Smooth muscle cell (in vitro differentiated cells): ENCODE data around the gene MVP. TPM values are rescaled to one million over a fixed set of nuclear protein-coding genes. Genes with fewer than 3 reads are reported as not detected.

Experiments used
- DNase-seq: peaks from one replicate; lab custom pipeline; 2025; ENCODE audit not compliant: unreplicated experiment; lab: John Stamatoyannopoulos, UW
- H2AFZ ChIP-seq: fragments of 200-600 bp; sonication (generic); 2 replicates; pipeline ENCODE4 v1.6.0; 2016; ENCODE audit warnings: antibody characterized with exemption, low read depth, mild to moderate bottlenecking
- H3F3A ChIP-seq: fragments of 200-600 bp; sonication (generic); 2 replicates; pipeline ENCODE4 v1.6.0; 2017; ENCODE audit warnings: antibody characterized with exemption, low read depth
- H3K27ac ChIP-seq: fragments of 200-600 bp; sonication (generic); 2 replicates; pipeline ENCODE4 v1.5.1; 2016; ENCODE audit warnings: low read depth, mild to moderate bottlenecking
- H3K27me3 ChIP-seq: fragments of 200-600 bp; sonication (generic); 2 replicates; pipeline ENCODE4 v1.6.1; 2016; ENCODE audit warnings: low read depth, mild to moderate bottlenecking
- H3K36me3 ChIP-seq: fragments of 200-600 bp; sonication (generic); 2 replicates; pipeline ENCODE4 v1.5.1; 2016; ENCODE audit warnings: low read depth
- H3K4me1 ChIP-seq: fragments of 200-600 bp; sonication (generic); 2 replicates; pipeline ENCODE4 v1.5.1; 2016; ENCODE audit warnings: low read depth
- H3K4me2 ChIP-seq: fragments of 200-600 bp; sonication (generic); 2 replicates; pipeline ENCODE4 v1.6.0; 2016; ENCODE audit warnings: mild to moderate bottlenecking
- H3K4me3 ChIP-seq: fragments of 200-600 bp; sonication (generic); 2 replicates; pipeline ENCODE4 v1.5.1; 2016; ENCODE audit warnings: mild to moderate bottlenecking
- H3K79me2 ChIP-seq: fragments of 200-600 bp; sonication (generic); 2 replicates; pipeline ENCODE4 v1.6.0; 2016; ENCODE audit warnings: low read depth, mild to moderate bottlenecking
- H3K9ac ChIP-seq: fragments of 200-600 bp; sonication (generic); 2 replicates; pipeline ENCODE4 v1.6.0; 2016; ENCODE audit warnings: low read depth
- H3K9me3 ChIP-seq: fragments of 200-600 bp; sonication (generic); replicated peaks from 2 replicates; pipeline ENCODE4 v1.5.1; 2016; ENCODE audit warnings: low read depth
- H4K20me1 ChIP-seq: fragments of 200-600 bp; sonication (generic); 2 replicates; pipeline ENCODE4 v1.6.0; 2016; ENCODE audit warnings: low read depth
- CTCF ChIP-seq: fragments of 200-600 bp; sonication (generic); IDR thresholded peaks from 2 replicates; pipeline ENCODE4 v1.5.1; 2017; ENCODE audit warnings: borderline replicate concordance, mild to moderate bottlenecking, antibody characterized with exemption; ENCODE audit not compliant: insufficient read depth, poor library complexity, severe bottlenecking
- WGBS: methylation state at CpG from one replicate; pipeline ENCODE4 v1.1.7; 2016; ENCODE audit warnings: low lambda C conversion rate; 5-methylcytosine and 5-hydroxymethylcytosine counted together
- polyA plus RNA-seq: library from polyadenylated mRNA; unstranded; fragments of >200 nt; fragmentation: Nextera tagmentation; extraction: Ambion mirVana; gene quantifications from 2 replicates; pipeline ENCODE4 v1.2.1, GENCODE V29; 2016
- total RNA-seq: library from RNA; depleted of rRNA; stranded (reverse); fragments of >200 nt; gene quantifications from 2 replicates; pipeline ENCODE4 v1.2.3, GENCODE V29; 2014

Gene MVP
- total and polyA plus RNA-seq, 2 experiments from 2014 or later: 47.5 to 110 TPM

GRCh38 chr16:29814592-29814991 lies 5.7 kb upstream of the MVP start:
- Histone ChIP-seq H4K20me1 (peaks cover 11% of the 10 kb centered on the region), H2AFZ (no peak overlapping the region), H3F3A (peaks cover 23% of the 10 kb centered on the region), H3K27me3 (no peaks in the 10 kb centered on the region), H3K4me3 (no peak overlapping the region), H3K27ac (no peak overlapping the region), H3K79me2 (peaks cover 43% of the 10 kb centered on the region), H3K4me1 (peaks cover 41% of the 10 kb centered on the region), H3K4me2 (peak overlapping the region; percentile 90), H3K9ac (no peak overlapping the region), H3K9me3 (no peaks in the 10 kb centered on the region), H3K36me3 (no peaks in the 10 kb centered on the region)
- no peak for DNase-seq
- TF ChIP-seq CTCF: no peak
- 91% methylated on average over 4 of the region's 5 CpGs for WGBS

GRCh38 chr16:29815032-29815721 lies 5.1 kb upstream of the MVP start:
- H3K79me2 ChIP-seq: peaks cover 40% of the 10 kb centered on the region

GRCh38 chr16:29815793-29816693 lies 4.2 kb upstream of the MVP start, which contains the start of gene PAGR1:
Gene PAGR1 (plus strand): TSS chr16:29816152. CDS start chr16:29816526, 374 bp downstream.
- Histone ChIP-seq H4K20me1 (no peaks in the 10 kb centered on the region), H3F3A (peaks cover 17% of the 10 kb centered on the region), H3K27me3 (no peaks in the 10 kb centered on the region), H2AFZ (peak within 1 kb of the TSS; percentile 60), H3K36me3 (no peaks in the 10 kb centered on the region), H3K4me2 (peak within 1 kb of the TSS; percentile 90), H3K27ac (peak within 1 kb of the TSS; percentile 78), H3K79me2 (peaks cover 49% of the 10 kb centered on the region), H3K9ac (peak within 1 kb of the TSS; percentile 56), H3K4me1 (peaks cover 29% of the 10 kb centered on the region), H3K9me3 (no peaks in the 10 kb centered on the region), H3K4me3 (peak within 1 kb of the TSS; percentile 74)
- TF ChIP-seq CTCF: peak; percentile 80
- peak; percentile 96 for DNase-seq
- 1% methylated on average over 68 of the region's 70 CpGs for WGBS

More at GRCh38 chr16:29815032-29815721, 5.1 kb upstream of the MVP start:
- H3K4me2 ChIP-seq: peak overlapping the region; percentile 90
- no peak for DNase-seq
- H4K20me1 ChIP-seq: peaks cover 7% of the 10 kb centered on the region
- H3F3A ChIP-seq: peaks cover 24% of the 10 kb centered on the region
- WGBS: 9% methylated on average over 38 of the region's 39 CpGs
- H3K27ac ChIP-seq: peak overlapping the region; percentile 78
- no peaks in the 10 kb centered on the region for H3K36me3 ChIP-seq
- H3K4me1 ChIP-seq: peaks cover 38% of the 10 kb centered on the region
- peak overlapping the region; percentile 52 for H3K9ac ChIP-seq
- no peaks in the 10 kb centered on the region for H3K9me3 ChIP-seq
- H3K27me3 ChIP-seq: no peaks in the 10 kb centered on the region
- H2AFZ ChIP-seq: peak overlapping the region; percentile 54
- TF ChIP-seq CTCF: no peak
- peak overlapping the region; percentile 74 for H3K4me3 ChIP-seq
